Motor neuron (in vitro differentiated cells): ENCODE data around the gene POTEF. TPM values are rescaled to one million over a fixed set of nuclear protein-coding genes. Genes with fewer than 3 reads are reported as not detected.
"Not testable (repeated sequence)": the region's sequence is repeated elsewhere in the genome, so short reads cannot be mapped to it uniquely, and the experiment has no call there.

ENCODE experiments used
- ATAC-seq, 8 experiments: fragments of 200-7000 bp; cut with Tn5 transposase; replicated peaks in 6 of 8; 2 replicates each; pipeline ENCODE4 v1.8.0; 2021; ENCODE audit warnings: mild to moderate bottlenecking in 8 of 8, moderate library complexity in 8 of 8
- H3K27ac ChIP-seq, 2 donors: fragments of 250-450 bp; sonication (Bioruptor Pico); 2 replicates each; pipeline ENCODE4 v1.9.0; 2021; ENCODE audit warnings: antibody characterized with exemption in 2 of 2, mild to moderate bottlenecking in 2 of 2, moderate library complexity in 1 of 2
- H3K4me1 ChIP-seq, 2 donors: fragments of 250-450 bp; sonication (Bioruptor Pico); replicated peaks in 1 of 2; 2 replicates each; pipeline ENCODE4 v1.6.1; 2021; ENCODE audit warnings: antibody characterized with exemption in 2 of 2, mild to moderate bottlenecking in 2 of 2, moderate library complexity in 1 of 2
- H3K4me3 ChIP-seq, 5 donors: fragments of 250-450 bp; sonication (Bioruptor Pico); 2 replicates each; pipeline ENCODE4 v1.9.0; 2021; ENCODE audit warnings: antibody characterized with exemption in 5 of 5, mild to moderate bottlenecking in 5 of 5, moderate library complexity in 4 of 5
- WGBS, 10 experiments: fragments of 450-650 bp; shearing (Covaris generic); methylation state at CpG; one replicate each; pipeline ENCODE4 v1.0.0; 2022; 5-methylcytosine and 5-hydroxymethylcytosine counted together
- in situ Hi-C, 9 experiments: fragments of 400-800 bp; cut with MboI; loops; one replicate each; pipeline ENCODE4 v1.15.0; 2021; ENCODE audit warnings: low sequenced_read_pairs in 9 of 9, low pct_unique_long_range_greater_than_20kb in 2 of 9; ENCODE audit not compliant: unreplicated experiment in 9 of 9
- total RNA-seq, 8 experiments: library from RNA; unstranded; fragments of 300-600 nt; gene quantifications; 2 replicates each; pipeline versions ENCODE4 v1.2.3 to v1.2.4, GENCODE V29; 2022

The POTEF gene
- total RNA-seq, 8 experiments from 2014 or later: 0.05 to 31.2 (median 0.41) TPM; not detected in 1

- Histone ChIP-seq H3K4me1 (no peaks in the 10 kb centered on the region), H3K4me3 (no peak overlapping the region), H3K27ac (no peak overlapping the region)
- in situ Hi-C loops: loop anchor here in 2 of 9 experiments (25.0 kb wide), 1 partner anchor 179 kb away; the partner anchor contains the start of gene IMP4 (in 2 of the 2)
- ATAC-seq: no peak
- WGBS, 10 experiments: 80 to 100% (median 96%) methylated on average over 1 to 2 of the region's 9 CpGs; no CpG with 5 or more reads in 6 of the 10 experiments
These were observed 29.6 kb upstream of the POTEF start for GRCh38 chr2:130158631-130159030.

GRCh38 chr2:130157825-130158514 is 28.9 kb upstream of the POTEF start:
- not testable (repeated sequence) for H3K4me1 ChIP-seq, H3K27ac ChIP-seq, ATAC-seq, H3K4me3 ChIP-seq
- in situ Hi-C loops: loop anchor here in 2 of 9 experiments (25.0 kb wide), 1 partner anchor 179 kb away; the partner anchor contains the start of gene IMP4 (in 2 of the 2)
- WGBS, 10 experiments: 87 to 100% (median 99%) methylated on average over 1 to 7 of the region's 13 CpGs; no CpG with 5 or more reads in 2 of the 10 experiments

GRCh38 chr2:130157354-130157753 is 28.3 kb upstream of the POTEF start:
- H3K4me1 ChIP-seq, H3K4me3 ChIP-seq, H3K27ac ChIP-seq: not testable (repeated sequence)
- WGBS, 10 experiments: 87 to 100% methylated on average over 2 to 3 of the region's 12 CpGs; no CpG with 5 or more reads in 8 of the 10 experiments
- ATAC-seq: peak in 3 of 8 experiments; percentile 12 to 46 (median 40)
- in situ Hi-C loops: loop anchor here in 2 of 9 experiments (25.0 kb wide), 1 partner anchor 180 kb away; the partner anchor contains the start of gene IMP4 (in 2 of the 2)

GRCh38 chr2:130156624-130157004 is 27.6 kb upstream of the POTEF start:
- H3K27ac ChIP-seq: no peak overlapping the region
- no peak overlapping the region for H3K4me3 ChIP-seq
- no CpG with 5 or more reads among the region's 9 CpGs for WGBS, 10 experiments
- no peaks in the 10 kb centered on the region for H3K4me1 ChIP-seq
- in situ Hi-C loops: loop anchor here in 2 of 9 experiments (25.0 kb wide), 1 partner anchor 181 kb away; the partner anchor contains the start of gene IMP4 (in 2 of the 2)
- ATAC-seq: no peak

- not testable (repeated sequence) for H3K4me1 ChIP-seq, H3K27ac ChIP-seq, H3K4me3 ChIP-seq
- ATAC-seq: peak in 5 of 8 experiments; percentile 30 to 75 (median 55)
- in situ Hi-C loops: loop anchor here in 2 of 9 experiments (25.0 kb wide), 1 partner anchor 181 kb away; the partner anchor contains the start of gene IMP4 (in 2 of the 2)
- 61 to 80% methylated on average over 1 to 5 of the region's 16 CpGs; no CpG with 5 or more reads in 8 of the 10 experiments for WGBS, 10 experiments
These were observed 27.1 kb upstream of the POTEF start for GRCh38 chr2:130155956-130156623.

- H3K4me3 ChIP-seq: no peak overlapping the region
- 95 to 100% (median 100%) methylated on average over 1 to 4 of the region's 29 CpGs; no CpG with 5 or more reads in 7 of the 10 experiments for WGBS, 10 experiments
- no peak overlapping the region for H3K27ac ChIP-seq
- in situ Hi-C loops: loop anchor here in 2 of 9 experiments (25.0 kb wide), 1 partner anchor 182 kb away; the partner anchor contains the start of gene IMP4 (in 2 of the 2)
- no peak for ATAC-seq
- no peaks in the 10 kb centered on the region for H3K4me1 ChIP-seq
These were observed 26.0 kb upstream of the POTEF start for GRCh38 chr2:130154773-130155765.

- not testable (repeated sequence) for H3K4me1 ChIP-seq, ATAC-seq, H3K27ac ChIP-seq, H3K4me3 ChIP-seq
- WGBS, 10 experiments: no CpG with 5 or more reads among the region's 8 CpGs
- in situ Hi-C loops: loop anchor here in 2 of 9 experiments (25.0 kb wide), 1 partner anchor 183 kb away; the partner anchor contains the start of gene IMP4 (in 2 of the 2)
These were observed 25.4 kb upstream of the POTEF start for GRCh38 chr2:130154423-130154770.

GRCh38 chr2:130153721-130154422 is 24.9 kb upstream of the POTEF start:
- not testable (repeated sequence) for H3K27ac ChIP-seq, ATAC-seq, H3K4me1 ChIP-seq, H3K4me3 ChIP-seq
- in situ Hi-C loops: loop anchor here in 2 of 9 experiments (25.0 kb wide), 1 partner anchor 183 kb away; the partner anchor contains the start of gene IMP4 (in 2 of the 2)
- WGBS, 10 experiments: 95% methylated on average over 3 of the region's 23 CpGs; no CpG with 5 or more reads in 9 of the 10 experiments

GRCh38 chr2:130152816-130153595 is 24.0 kb upstream of the POTEF start:
- Histone ChIP-seq H3K27ac (no peak overlapping the region), H3K4me3 (no peak overlapping the region), H3K4me1 (peaks cover 0 to 3% of the 10 kb centered on the region in 2 donors)
- 93% methylated on average over 9 of the region's 25 CpGs; no CpG with 5 or more reads in 9 of the 10 experiments for WGBS, 10 experiments
- in situ Hi-C loops: loop anchor here in 2 of 9 experiments (25.0 kb wide), 1 partner anchor 184 kb away; the partner anchor contains the start of gene IMP4 (in 2 of the 2)
- no peak for ATAC-seq

GRCh38 chr2:130152136-130152815 is 23.3 kb upstream of the POTEF start:
- in situ Hi-C loops: loop anchor here in 2 of 9 experiments (25.0 kb wide), 1 partner anchor 185 kb away; the partner anchor contains the start of gene IMP4 (in 2 of the 2)
- H3K27ac ChIP-seq, ATAC-seq, H3K4me3 ChIP-seq, H3K4me1 ChIP-seq: not testable (repeated sequence)
- 80 to 100% (median 100%) methylated on average over 1 to 4 of the region's 27 CpGs; no CpG with 5 or more reads in 7 of the 10 experiments for WGBS, 10 experiments
